ENCODE results near the gene RCAN1.

GRCh38 chr21:34596561-34597271, 18.2 kb downstream of the RCAN1 start:
- no peak for TF ChIP-seq CTCF (IDR thresholded peaks at IDR 0.05 in 2 of 3, conservative IDR thresholded peaks at IDR 0.05 in 1 of 3; ENCODE audit: borderline replicate concordance in 1 of 3, insufficient read depth in 1 of 3, low read depth in 2 of 3, low read length in 2 of 3)
- no peak for TF ChIP-seq POLR2A (IDR thresholded peaks at IDR 0.05; ENCODE audit: borderline replicate concordance, extremely low read depth, insufficient read depth, insufficient read length)
- TF ChIP-seq EZH2phosphoT487 (IDR thresholded peaks at IDR 0.05; ENCODE audit: borderline replicate concordance), result no peak
- no peak for TF ChIP-seq POLR2AphosphoS5 (IDR thresholded peaks at IDR 0.05; ENCODE audit: low read depth, low read length)
- no peak for TF ChIP-seq ZNF274 (IDR thresholded peaks at IDR 0.05; ENCODE audit: low read depth, low read length)
- no peak for TF ChIP-seq JUND (IDR thresholded peaks at IDR 0.05)
- TF ChIP-seq EZH2 (IDR thresholded peaks at IDR 0.05), result no peak
- TF ChIP-seq ELF1 (IDR thresholded peaks at IDR 0.05; ENCODE audit: borderline replicate concordance, low read depth), result no peak
- TF ChIP-seq YY1 (IDR thresholded peaks at IDR 0.05; ENCODE audit: extremely low read depth, insufficient replicate concordance, low read depth, low read length), result no peak
- no peak for TF ChIP-seq REST (IDR thresholded peaks at IDR 0.05; ENCODE audit: low read depth)
- TF ChIP-seq EGR1 (IDR thresholded peaks at IDR 0.05; ENCODE audit: low read depth), result no peak
- TF ChIP-seq RAD21 (IDR thresholded peaks at IDR 0.05; ENCODE audit: low read depth), result no peak
- no peak for TF ChIP-seq ZBTB33 (IDR thresholded peaks at IDR 0.05; ENCODE audit: extremely low read depth, insufficient replicate concordance, low read length)
